ENCODE results near the gene REPIN1. TPM values are rescaled to one million over a fixed set of nuclear protein-coding genes. Genes with fewer than 3 reads are reported as not detected.

REPIN1 gene
- total and polyA plus RNA-seq, 9 of the 15 experiments (the other 6 are each of a cell fraction or from before 2014, with no cell fraction given), result 8.1 to 283 (median 94.3) TPM

GRCh38 chr7:150374472-150374871 is 5.8 kb downstream of the REPIN1 start (continued):
- TF ChIP-seq RBBP5 (IDR thresholded peaks at IDR 0.05; ENCODE audit: borderline replicate concordance, insufficient read depth, low read length, poor library complexity, severe bottlenecking) (no peak), POLR2B (IDR thresholded peaks at IDR 0.05; ENCODE audit: low read depth, partially characterized antibody) (peak; percentile 8), MYNN (IDR thresholded peaks at IDR 0.05) (no peak), MYNN (CRISPR knock-in tag; IDR thresholded peaks at IDR 0.05) (no peak), PHB2 (IDR thresholded peaks at IDR 0.05; ENCODE audit: low read depth) (no peak), THAP7 (CRISPR knock-in tag; IDR thresholded peaks at IDR 0.05) (no peak), HNRNPLL (IDR thresholded peaks at IDR 0.05; ENCODE audit: low read depth, low read length, poor library complexity, severe bottlenecking) (no peak), SUPT5H (IDR thresholded peaks at IDR 0.05) (peak; percentile 55; the same call in 1 of the 2 replicates), POLR2A (conservative IDR thresholded peaks at IDR 0.05) (peak; percentile 55), AFF4 (CRISPR knock-in tag; IDR thresholded peaks at IDR 0.05) (no peak), WHSC1 (IDR thresholded peaks at IDR 0.05; ENCODE audit: low read length) (peak; percentile 14), BDP1 (IDR thresholded peaks at IDR 0.05; ENCODE audit: insufficient read depth, insufficient read length) (no peak), GATA2 (CRISPR knock-in tag; IDR thresholded peaks at IDR 0.05) (peak; percentile 9; the same call in 1 of the 2 replicates), TSC22D4 (tag; IDR thresholded peaks at IDR 0.05) (no peak), ZNF780A (CRISPR knock-in tag; IDR thresholded peaks at IDR 0.05) (no peak)

Measured in K562 (cell line).